Activated CD4-positive, alpha-beta memory T cell treated with anti-CD3 and anti-CD28 coated beads, Interleukin-2, amount 10 ng/mL, durations not matched to agents 7 days and 5 days (primary cell): ENCODE results near the gene CSRP3. TPM values are rescaled to one million over a fixed set of nuclear protein-coding genes. Genes with fewer than 3 reads are reported as not detected.

Experiments used
- CTCF ChIA-PET: fragments of 350-600 bp; sonication (Branson Sonifier 250); formaldehyde crosslinking; loops from one replicate; lab custom pipeline; 2021; ENCODE audit warnings: antibody characterized with exemption, inconsistent platforms; lab: Charles Lee
- POLR2A ChIA-PET: fragments of 350-600 bp; sonication (Branson Sonifier 250); formaldehyde crosslinking; loops from one replicate; lab custom pipeline; 2021; ENCODE audit warnings: antibody characterized with exemption; lab: Charles Lee
- DNase-seq: peaks from one replicate; pipeline ENCODE4 v3.0.0-alpha.2; 2020
- H3K27ac Mint-ChIP-seq: one replicate; pipeline ENCODE4 v1.8.0; 2021; ENCODE audit warnings: mild to moderate bottlenecking, mixed read lengths
- H3K27me3 Mint-ChIP-seq: one replicate; pipeline ENCODE4 v1.8.0; 2021; ENCODE audit warnings: mixed read lengths
- H3K36me3 Mint-ChIP-seq: one replicate; pipeline ENCODE4 v1.8.0; 2021; ENCODE audit warnings: low read depth, mixed read lengths
- H3K4me1 Mint-ChIP-seq: one replicate; pipeline ENCODE4 v1.8.0; 2021; ENCODE audit warnings: mixed read lengths
- H3K4me3 Mint-ChIP-seq: one replicate; pipeline ENCODE4 v1.8.0; 2021; ENCODE audit warnings: mild to moderate bottlenecking, mixed read lengths
- H3K9me3 Mint-ChIP-seq: one replicate; pipeline ENCODE4 v1.8.0; 2021; ENCODE audit warnings: mixed read lengths
- total RNA-seq, 2 experiments: library from RNA; stranded (reverse); gene quantifications; one replicate each; pipeline ENCODE4 v1.2.3, GENCODE V29; 2021

Gene CSRP3
- not detected for total RNA-seq

DNA sequence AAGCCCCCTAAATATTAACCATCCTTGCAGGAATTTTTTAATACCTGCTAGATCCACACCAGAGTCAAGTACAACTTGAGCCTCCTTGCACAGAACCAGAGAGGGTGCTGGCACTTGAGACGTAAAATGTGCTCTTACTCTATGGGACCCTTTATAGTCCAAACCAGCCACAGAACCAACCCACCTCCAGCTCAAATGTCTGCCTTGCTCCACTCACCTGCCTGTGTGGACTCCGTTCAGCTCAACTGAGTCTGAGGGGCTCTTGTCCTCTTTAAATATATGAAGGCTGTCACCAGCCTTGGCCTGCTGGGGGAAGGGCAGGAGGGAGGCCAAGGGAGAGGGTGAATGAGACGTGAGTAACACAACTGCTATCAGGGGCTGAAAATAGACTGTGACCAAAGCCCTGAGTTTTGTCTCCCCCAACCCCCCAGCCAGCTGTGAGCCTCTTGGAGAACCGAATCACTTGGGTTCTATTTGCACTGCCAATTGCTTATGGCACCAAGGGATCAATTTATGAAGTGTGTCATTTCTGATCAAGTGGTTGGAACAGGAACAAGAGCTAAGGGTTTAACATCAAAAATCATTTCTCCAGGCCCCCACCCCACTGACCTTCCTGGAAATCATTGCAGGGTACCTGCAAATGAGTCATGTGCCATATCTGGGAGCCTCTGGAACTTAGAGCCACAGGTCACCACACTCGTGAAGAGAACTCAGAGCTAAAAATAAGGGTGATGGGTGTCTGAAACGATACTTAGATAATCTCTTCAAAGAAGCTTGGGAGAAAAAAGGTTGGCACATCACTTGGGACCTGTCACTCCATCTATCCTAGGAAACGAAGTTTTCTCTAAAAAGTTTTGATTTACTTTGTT is at the start of gene CSRP3:
Gene CSRP3 (minus strand): TSS at position 247 of the 869 bp plus-strand sequence. CDS start 9,535 bp downstream, outside the sequence.
- H3K27me3 Mint-ChIP-seq = peaks cover 16% of the 10 kb centered on the region
- H3K27ac Mint-ChIP-seq = no peak within 1 kb of the TSS
- no peaks in the 10 kb centered on the region for H3K36me3 Mint-ChIP-seq
- H3K4me1 Mint-ChIP-seq = no peaks in the 10 kb centered on the region
- no peaks in the 10 kb centered on the region for H3K9me3 Mint-ChIP-seq
- CTCF ChIA-PET = no interaction called here
- POLR2A ChIA-PET = no interaction called here
- H3K4me3 Mint-ChIP-seq = no peak within 1 kb of the TSS
- DNase-seq = no peak

DNA sequence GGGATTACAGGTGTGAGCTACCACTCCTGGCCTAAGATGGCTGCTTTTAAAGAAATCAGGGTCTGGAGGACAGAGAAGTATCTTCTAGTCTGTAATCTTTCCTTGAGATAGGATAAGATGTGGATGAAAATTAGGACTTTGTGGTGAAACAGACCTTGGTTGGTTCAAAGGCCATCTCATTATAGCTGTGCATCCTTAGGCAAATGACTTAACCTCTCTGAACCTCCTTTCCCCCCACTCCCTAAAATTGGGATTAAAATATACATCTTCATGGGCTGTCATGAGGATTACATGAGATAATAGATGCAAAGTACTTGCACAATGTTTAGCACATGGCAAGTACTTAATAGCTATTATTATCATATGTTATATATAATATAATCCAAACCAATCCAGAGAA is 49.8 kb upstream of the CSRP3 start:
- H3K27me3 Mint-ChIP-seq = peaks cover 54% of the 10 kb centered on the region
- H3K9me3 Mint-ChIP-seq = peaks cover 5% of the 10 kb centered on the region

DNA sequence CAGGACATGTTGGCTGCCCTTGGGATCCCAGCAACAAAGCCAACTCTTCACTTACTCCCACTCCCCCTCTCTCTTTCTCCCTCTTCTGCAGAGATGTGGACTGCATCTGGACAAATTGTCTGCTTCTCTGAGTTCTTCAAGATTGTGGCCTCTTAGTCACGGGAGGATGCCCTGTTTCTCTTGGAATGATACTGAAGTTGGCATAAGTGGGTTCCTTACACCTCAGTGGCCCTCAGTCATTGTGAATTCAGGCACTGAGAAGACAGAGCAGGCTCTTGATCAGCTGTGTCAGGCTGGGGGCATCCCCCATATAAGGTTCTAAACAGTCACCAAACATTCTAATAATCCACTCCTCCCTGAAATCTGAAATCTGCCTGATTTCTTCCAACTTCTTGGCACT is 45.0 kb upstream of the CSRP3 start:
- no peak overlapping the region for H3K27ac Mint-ChIP-seq
- ChIA-PET CTCF (interaction anchor here (1.0 to 1.3 kb wide), 2 partner anchors 13 to 170 kb away, joined by 3 to 5 read pairs; no protein-coding TSS in a partner anchor), POLR2A (no interaction called here)
- H3K4me3 Mint-ChIP-seq = no peak overlapping the region
- peaks cover 25% of the 10 kb centered on the region for H3K4me1 Mint-ChIP-seq
- no peak for DNase-seq
- H3K36me3 Mint-ChIP-seq = peaks cover 10% of the 10 kb centered on the region
- H3K9me3 Mint-ChIP-seq = peaks cover 5% of the 10 kb centered on the region
- H3K27me3 Mint-ChIP-seq = peaks cover 41% of the 10 kb centered on the region

More for the DNA sequence above, 49.8 kb upstream of the CSRP3 start:
- no peak overlapping the region for H3K4me3 Mint-ChIP-seq
- H3K27ac Mint-ChIP-seq = no peak overlapping the region
- peaks cover 10% of the 10 kb centered on the region for H3K36me3 Mint-ChIP-seq
- H3K4me1 Mint-ChIP-seq = no peaks in the 10 kb centered on the region
- POLR2A ChIA-PET = interaction anchor here (3.2 kb wide), 1 partner anchor 10 kb away, joined by 10 read pairs; the partner anchor contains the start of gene E2F8
- no peak for DNase-seq
- CTCF ChIA-PET = interaction anchor here (0.7 to 1.7 kb wide), 3 partner anchors 8 to 935 kb away, joined by 4 to 5 read pairs (median 4); no protein-coding TSS in a partner anchor

DNA sequence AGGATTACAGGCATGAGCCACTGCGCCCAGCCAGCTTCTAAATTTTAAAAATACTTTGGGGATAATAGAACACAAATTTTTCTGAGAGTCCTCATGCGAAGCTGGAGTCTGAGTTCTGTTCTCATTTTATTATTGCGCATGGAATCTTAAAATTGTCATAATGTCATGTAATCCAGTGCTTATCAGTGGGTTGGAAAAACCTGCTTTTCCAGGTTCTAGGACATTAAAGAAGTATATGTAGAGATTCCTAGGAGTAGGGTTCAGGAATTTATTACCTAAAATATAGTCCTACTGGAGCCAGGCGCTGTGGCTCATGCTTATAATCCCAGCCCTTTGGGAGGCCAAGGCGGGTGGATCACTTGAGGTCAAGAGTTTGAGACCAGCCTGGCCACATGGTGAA is 43.6 kb upstream of the CSRP3 start:
- H3K27me3 Mint-ChIP-seq = peaks cover 35% of the 10 kb centered on the region
- H3K4me3 Mint-ChIP-seq = no peak overlapping the region
- CTCF ChIA-PET = interaction anchor here (1.3 to 2.3 kb wide), 2 partner anchors 168 to 175 kb away, joined by 3 to 9 read pairs; no protein-coding TSS in a partner anchor
- no peak overlapping the region for H3K27ac Mint-ChIP-seq
- H3K36me3 Mint-ChIP-seq = peaks cover 15% of the 10 kb centered on the region
- H3K9me3 Mint-ChIP-seq = peaks cover 5% of the 10 kb centered on the region
- peaks cover 25% of the 10 kb centered on the region for H3K4me1 Mint-ChIP-seq
- POLR2A ChIA-PET = no interaction called here
- no peak for DNase-seq

DNA sequence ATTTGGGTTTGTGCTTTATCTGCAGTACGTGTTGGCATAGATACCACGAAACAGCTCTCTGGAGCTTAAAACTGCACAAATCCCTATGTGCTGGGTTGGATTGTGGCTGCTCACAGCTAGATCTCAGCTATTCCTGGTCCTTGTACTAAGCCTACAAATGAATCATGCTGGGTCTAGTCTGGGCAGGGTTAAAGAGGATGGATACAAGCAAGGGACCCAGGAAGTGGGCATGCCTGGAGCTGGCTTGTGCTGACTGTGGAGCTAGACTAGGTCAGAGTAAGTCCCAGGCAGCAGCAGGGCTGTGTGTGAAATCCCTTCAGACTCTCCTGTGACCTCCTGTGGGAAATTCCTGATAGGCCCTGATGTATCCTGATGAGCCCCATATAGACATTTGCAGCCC is 42.8 kb upstream of the CSRP3 start:
- Mint-ChIP-seq H3K9me3 (peaks cover 5% of the 10 kb centered on the region), H3K4me1 (peaks cover 27% of the 10 kb centered on the region), H3K36me3 (peaks cover 16% of the 10 kb centered on the region), H3K4me3 (no peak overlapping the region), H3K27me3 (peaks cover 29% of the 10 kb centered on the region), H3K27ac (no peak overlapping the region)
- CTCF ChIA-PET = interaction anchor here (2.3 kb wide), 1 partner anchor 174 kb away, joined by 9 read pairs; no protein-coding TSS in a partner anchor
- POLR2A ChIA-PET = no interaction called here
- no peak for DNase-seq

DNA sequence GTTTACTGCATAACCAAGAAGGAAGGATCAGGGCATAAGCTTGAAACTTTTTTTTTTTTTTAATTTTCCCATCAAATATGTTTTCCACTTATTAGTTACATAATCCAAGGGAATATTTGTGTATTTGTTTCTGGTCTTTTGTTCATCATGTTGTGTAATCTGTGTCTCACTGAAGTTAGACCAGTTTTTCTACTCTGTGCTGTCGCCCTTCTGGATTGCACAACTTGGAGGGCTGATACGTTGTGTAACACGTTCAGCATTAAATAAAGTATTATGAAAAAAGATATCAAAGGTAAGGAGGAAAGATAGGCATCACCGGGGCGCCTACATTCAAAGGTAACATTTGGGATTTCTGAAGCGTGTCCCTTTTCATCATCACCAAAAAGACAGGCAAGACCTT is 42.3 kb upstream of the CSRP3 start:
- no peak for DNase-seq
- CTCF ChIA-PET = interaction anchor here (2.3 kb wide), 1 partner anchor 173 kb away, joined by 9 read pairs; no protein-coding TSS in a partner anchor
- peaks cover 20% of the 10 kb centered on the region for H3K36me3 Mint-ChIP-seq
- H3K4me3 Mint-ChIP-seq = no peak overlapping the region
- POLR2A ChIA-PET = no interaction called here
- peaks cover 31% of the 10 kb centered on the region for H3K4me1 Mint-ChIP-seq
- peaks cover 5% of the 10 kb centered on the region for H3K9me3 Mint-ChIP-seq
- no peak overlapping the region for H3K27ac Mint-ChIP-seq
- H3K27me3 Mint-ChIP-seq = peaks cover 24% of the 10 kb centered on the region

DNA sequence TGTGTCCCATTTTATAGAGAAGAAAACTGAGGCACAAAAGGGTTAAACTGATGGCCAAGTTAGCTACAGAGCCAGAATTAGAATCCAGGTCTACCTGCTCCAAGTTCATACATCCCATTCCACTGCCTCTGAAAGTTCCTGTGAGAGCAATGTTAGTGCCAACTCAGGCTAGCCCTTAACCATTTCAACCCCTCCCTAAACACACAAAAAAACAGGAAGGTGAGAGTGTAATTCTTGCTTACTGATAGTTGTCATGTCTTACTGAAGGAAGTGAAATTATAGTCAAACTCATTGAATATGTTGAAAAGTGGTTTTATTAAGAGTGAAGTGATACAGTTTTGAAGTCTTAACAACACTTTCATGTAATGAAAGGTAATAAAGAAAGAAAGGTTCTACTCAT is 41.8 kb upstream of the CSRP3 start:
- ChIA-PET CTCF (interaction anchor here (2.3 kb wide), 1 partner anchor 173 kb away, joined by 9 read pairs; no protein-coding TSS in a partner anchor), POLR2A (no interaction called here)
- Mint-ChIP-seq H3K4me3 (no peak overlapping the region), H3K4me1 (peaks cover 36% of the 10 kb centered on the region), H3K27ac (no peak overlapping the region), H3K27me3 (peaks cover 19% of the 10 kb centered on the region), H3K9me3 (peaks cover 5% of the 10 kb centered on the region), H3K36me3 (peaks cover 25% of the 10 kb centered on the region)
- no peak for DNase-seq

DNA sequence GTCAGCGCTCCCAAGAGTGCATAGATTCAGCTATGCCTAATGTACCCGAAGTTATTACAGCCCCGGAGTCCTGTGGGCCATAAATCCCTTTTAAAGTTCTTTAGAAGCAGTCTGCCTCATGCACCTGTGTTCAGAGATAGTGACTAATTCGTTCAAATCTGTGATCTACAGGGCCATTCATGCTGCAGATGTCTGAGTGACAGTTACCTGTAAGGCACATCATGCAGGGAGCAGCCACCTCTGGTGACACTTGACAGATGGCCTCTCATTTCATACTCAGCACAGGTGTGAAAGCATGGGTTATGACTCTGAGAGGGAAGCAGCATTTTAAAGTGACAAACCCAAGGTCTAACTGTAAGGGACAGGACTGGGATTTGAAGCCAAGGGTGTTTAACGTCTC is 41.4 kb upstream of the CSRP3 start:
- H3K36me3 Mint-ChIP-seq = peaks cover 26% of the 10 kb centered on the region
- H3K4me3 Mint-ChIP-seq = peak overlapping the region; percentile 98
- POLR2A ChIA-PET = interaction anchor here (0.9 to 1.6 kb wide), 3 partner anchors 10 to 127 kb away, joined by 3 to 4 read pairs (median 4); no protein-coding TSS in a partner anchor

DNA sequence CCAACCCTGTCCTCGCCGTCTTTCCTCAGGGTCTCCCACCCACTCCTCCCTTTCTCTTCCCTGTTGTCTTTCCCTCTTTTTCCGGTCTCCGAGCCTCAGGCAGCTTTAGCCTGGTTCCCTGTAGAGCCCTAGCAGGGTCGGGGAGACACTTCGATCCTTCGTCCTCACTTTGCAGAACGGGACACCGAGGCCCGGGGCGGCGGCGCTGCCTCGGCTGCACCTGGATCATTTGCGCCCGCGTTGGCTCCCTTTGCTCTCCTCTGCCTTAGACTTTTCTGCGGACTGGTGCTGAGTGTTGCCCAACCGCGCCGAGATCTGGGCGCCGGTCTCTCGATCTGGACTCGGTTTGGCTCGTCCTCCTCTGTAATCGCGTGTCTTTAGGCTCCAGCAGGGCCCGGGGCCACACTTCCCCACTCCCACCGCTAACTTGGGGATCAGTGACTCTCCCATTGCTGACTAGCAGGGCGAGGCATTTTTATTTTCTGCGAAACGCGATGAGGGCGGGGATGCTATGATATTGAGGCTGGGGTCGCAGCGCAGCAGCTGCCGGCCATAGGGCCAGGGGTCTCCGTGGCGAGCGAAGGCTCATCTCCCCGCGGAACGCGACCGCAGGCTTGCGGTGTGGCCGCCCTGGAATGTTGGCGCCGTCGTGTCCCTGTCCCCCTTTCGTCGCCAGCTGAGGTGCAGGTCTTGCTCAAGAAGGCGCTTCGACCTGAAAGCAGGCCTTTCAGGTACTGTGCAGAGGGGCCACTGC is 40.6 kb upstream of the CSRP3 start:
- ChIA-PET CTCF (interaction anchor here (0.9 to 1.3 kb wide), 2 partner anchors 15 to 17 kb away, joined by 3 to 4 read pairs; no protein-coding TSS in a partner anchor), POLR2A (interaction anchor here (0.7 to 1.8 kb wide), 8 partner anchors 9 to 861 kb away, joined by 3 to 10 read pairs (median 4); no protein-coding TSS in a partner anchor)
- Mint-ChIP-seq H3K27me3 (peaks cover 10% of the 10 kb centered on the region), H3K36me3 (peaks cover 28% of the 10 kb centered on the region), H3K4me3 (peak overlapping the region; percentile 98), H3K4me1 (peaks cover 43% of the 10 kb centered on the region), H3K27ac (peak overlapping the region; percentile 78), H3K9me3 (no peaks in the 10 kb centered on the region)
- DNase-seq = no peak

More for the DNA sequence above, 41.4 kb upstream of the CSRP3 start:
- CTCF ChIA-PET = interaction anchor here (2.3 kb wide), 1 partner anchor 172 kb away, joined by 9 read pairs; no protein-coding TSS in a partner anchor
- Mint-ChIP-seq H3K27me3 (peaks cover 14% of the 10 kb centered on the region), H3K9me3 (peaks cover 2% of the 10 kb centered on the region), H3K4me1 (peaks cover 40% of the 10 kb centered on the region), H3K27ac (no peak overlapping the region)
- no peak for DNase-seq

DNA sequence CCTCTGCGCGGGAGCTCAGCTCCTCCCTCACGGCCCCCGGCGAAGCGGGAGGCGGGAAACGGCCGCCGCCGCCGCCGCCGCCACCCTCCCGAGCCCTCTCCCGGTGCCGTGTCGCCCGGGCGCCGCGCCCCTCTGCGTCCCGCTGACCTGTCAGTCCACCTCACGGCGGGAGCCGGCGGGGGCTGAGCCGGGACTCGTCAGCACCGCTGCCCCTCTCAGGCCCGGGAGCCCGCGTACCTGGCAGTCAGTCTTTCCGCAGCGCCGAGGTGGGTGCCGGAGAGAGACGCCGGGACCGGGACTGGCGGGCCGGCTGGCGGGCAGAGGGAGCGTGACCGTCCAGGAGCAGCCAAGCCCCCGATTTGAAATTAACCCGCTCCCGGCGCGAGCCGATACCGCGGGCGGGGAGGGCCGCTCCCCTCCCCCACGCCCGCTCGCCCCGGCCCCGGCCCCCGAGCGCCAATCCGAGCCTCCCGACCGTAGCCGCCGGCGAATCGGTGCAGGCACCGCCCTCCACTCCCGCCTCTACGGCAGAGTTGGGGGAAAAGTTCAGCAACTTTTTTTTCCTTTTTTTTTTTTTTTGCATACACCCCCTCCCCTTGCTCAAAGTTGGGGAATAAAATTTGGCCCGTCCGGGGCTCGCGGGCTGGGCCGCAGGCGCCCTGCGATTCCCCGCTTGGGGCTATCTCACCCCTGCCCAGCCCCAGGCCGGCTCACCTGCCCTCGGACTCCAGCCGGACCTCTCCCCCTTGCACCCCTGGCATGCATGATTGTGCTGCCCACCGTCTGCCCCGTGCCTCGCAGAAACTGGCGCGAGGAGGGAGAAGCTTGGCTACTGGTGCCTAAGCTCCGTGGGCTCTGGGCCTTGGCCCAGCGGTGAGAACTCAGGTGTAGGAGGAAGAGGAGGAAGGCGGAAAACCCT is 39.7 kb upstream of the CSRP3 start:
- CTCF ChIA-PET = interaction anchor here (0.9 to 1.3 kb wide), 2 partner anchors 14 to 18 kb away, joined by 3 to 4 read pairs; no protein-coding TSS in a partner anchor

DNA sequence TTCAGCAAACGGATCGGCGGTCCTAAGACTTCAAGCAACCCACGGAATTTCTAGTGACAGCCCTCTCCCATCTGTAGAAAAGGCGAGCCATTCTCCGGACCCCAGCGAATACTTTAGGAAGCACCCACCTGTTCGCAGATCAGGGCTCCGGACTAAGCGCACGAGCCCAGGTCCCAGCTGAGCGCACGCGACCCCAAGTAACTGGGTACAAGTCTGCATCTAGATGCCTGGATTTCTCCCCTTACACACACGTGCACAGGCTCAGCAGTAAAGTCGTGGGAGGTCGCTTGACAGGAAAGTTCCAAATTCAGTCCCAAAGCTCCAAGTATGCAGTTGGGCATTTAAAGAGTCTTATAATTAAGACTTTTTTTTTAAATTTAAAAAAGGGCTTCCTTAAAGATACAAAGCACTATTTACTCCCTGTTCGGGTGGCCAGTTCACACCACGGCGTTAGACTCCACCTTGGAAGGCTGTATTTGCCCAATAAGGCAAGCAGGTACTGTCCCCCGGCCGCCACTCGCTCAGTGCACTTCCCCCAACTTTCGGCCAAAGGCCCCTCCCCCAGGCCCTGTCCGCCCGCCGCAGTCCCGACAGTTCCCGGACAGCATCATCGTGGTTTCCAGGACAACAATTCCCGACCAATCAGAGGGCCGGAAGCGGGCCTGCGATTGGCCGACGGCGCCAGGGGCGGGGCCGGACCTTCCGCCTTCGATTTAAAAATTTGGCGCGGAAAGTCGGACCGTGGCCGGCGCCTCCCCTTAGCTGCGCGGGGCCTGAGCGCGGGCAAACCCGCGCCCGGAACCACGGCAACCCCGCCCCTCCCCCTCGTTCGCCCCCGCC is 38.9 kb upstream of the CSRP3 start, which contains the start of gene E2F8:
Gene E2F8 (minus strand): TSS at position 526 of the 840 bp plus-strand sequence. CDS start 824 bp downstream, outside the sequence.
- Mint-ChIP-seq H3K36me3 (peaks cover 41% of the 10 kb centered on the region), H3K9me3 (no peaks in the 10 kb centered on the region), H3K27ac (peak within 1 kb of the TSS; percentile 77), H3K27me3 (no peaks in the 10 kb centered on the region), H3K4me3 (peak within 1 kb of the TSS; percentile 98), H3K4me1 (peaks cover 49% of the 10 kb centered on the region)
- DNase-seq = peak; percentile 95
- ChIA-PET CTCF (no interaction called here), POLR2A (interaction anchor here (0.6 to 1.8 kb wide), 14 partner anchors 8 to 845 kb away, joined by 3 to 10 read pairs (median 4); partner anchors contain the start of gene ZDHHC13)

More for the DNA sequence above, 39.7 kb upstream of the CSRP3 start:
- Mint-ChIP-seq H3K4me1 (peaks cover 45% of the 10 kb centered on the region), H3K27me3 (peaks cover 2% of the 10 kb centered on the region), H3K9me3 (no peaks in the 10 kb centered on the region), H3K36me3 (peaks cover 32% of the 10 kb centered on the region), H3K27ac (peak overlapping the region; percentile 78), H3K4me3 (peak overlapping the region; percentile 98)
- POLR2A ChIA-PET = interaction anchor here (0.6 to 1.8 kb wide), 16 partner anchors 8 to 861 kb away, joined by 3 to 10 read pairs (median 4); partner anchors contain the start of gene ZDHHC13
- DNase-seq = peak; percentile 71
